Measurements from ENCODE around the gene HMCES. TPM values are rescaled to one million over a fixed set of nuclear protein-coding genes. Genes with fewer than 3 reads are reported as not detected.
"Not testable (repeated sequence)": the region's sequence is repeated elsewhere in the genome, so short reads cannot be mapped to it uniquely, and the experiment has no call there.

Gene HMCES
- total RNA-seq, 2 donors from 2014 or later, result 32.7 to 38.9 TPM

- H3K36me3 ChIP-seq, result no peaks in the 10 kb centered on the region
- H3K4me3 ChIP-seq, result no peak overlapping the region
- DNase-seq (ENCODE audit: low spot score), result no peak
- H3K4me1 ChIP-seq, result no peaks in the 10 kb centered on the region
- no peaks in the 10 kb centered on the region for H3K9me3 ChIP-seq
- no peaks in the 10 kb centered on the region for H3K27me3 ChIP-seq
- no peak overlapping the region for H3K27ac ChIP-seq
- no peak for TF ChIP-seq CTCF (IDR thresholded peaks at IDR 0.05)
Measured at GRCh38 chr3:129336093-129336706, 57.5 kb downstream of the HMCES start.

GRCh38 chr3:129337719-129338118, 59.0 kb downstream of the HMCES start:
- H3K27me3 ChIP-seq; H3K36me3 ChIP-seq; H3K4me1 ChIP-seq; H3K9me3 ChIP-seq; DNase-seq (ENCODE audit: low spot score); H3K27ac ChIP-seq; H3K4me3 ChIP-seq: not testable (repeated sequence)

GRCh38 chr3:129339186-129339585, 60.5 kb downstream of the HMCES start:
- H3K9me3 ChIP-seq; H3K4me1 ChIP-seq; H3K4me3 ChIP-seq; H3K27me3 ChIP-seq; H3K27ac ChIP-seq; DNase-seq (ENCODE audit: low spot score); H3K36me3 ChIP-seq: not testable (repeated sequence)

- DNase-seq (ENCODE audit: low spot score); H3K9me3 ChIP-seq; H3K4me3 ChIP-seq; H3K27ac ChIP-seq; H3K36me3 ChIP-seq; H3K27me3 ChIP-seq: not testable (repeated sequence)
- peaks cover 0 to 14% of the 10 kb centered on the region in 2 donors for H3K4me1 ChIP-seq
Measured at GRCh38 chr3:129339833-129340232, 61.2 kb downstream of the HMCES start.

GRCh38 chr3:129341331-129342141, 62.9 kb downstream of the HMCES start:
- H3K9me3 ChIP-seq, result no peaks in the 10 kb centered on the region
- H3K4me3 ChIP-seq, result no peak overlapping the region
- no peaks in the 10 kb centered on the region for H3K27me3 ChIP-seq
- H3K27ac ChIP-seq, result no peak overlapping the region
- TF ChIP-seq CTCF (IDR thresholded peaks at IDR 0.05), result no peak
- no peak for DNase-seq (ENCODE audit: low spot score)
- H3K4me1 ChIP-seq, result peaks cover 0 to 24% of the 10 kb centered on the region in 2 donors
- no peaks in the 10 kb centered on the region for H3K36me3 ChIP-seq

- peak; percentile 58 to 78 for TF ChIP-seq CTCF (IDR thresholded peaks at IDR 0.05)
- peak overlapping the region; percentile 1 to 40 for H3K4me3 ChIP-seq
- H3K9me3 ChIP-seq, result no peaks in the 10 kb centered on the region
- DNase-seq (ENCODE audit: low spot score), result no peak
- no peaks in the 10 kb centered on the region for H3K27me3 ChIP-seq
- H3K36me3 ChIP-seq, result no peaks in the 10 kb centered on the region
- H3K4me1 ChIP-seq, result peaks cover 0 to 34% of the 10 kb centered on the region in 2 donors
- H3K27ac ChIP-seq, result no peak overlapping the region
Measured at GRCh38 chr3:129343643-129344360, 65.1 kb downstream of the HMCES start.

- Histone ChIP-seq H3K27ac (no peak overlapping the region), H3K4me3 (peak overlapping the region in 1 of 2 donors; percentile 40), H3K27me3 (no peaks in the 10 kb centered on the region), H3K4me1 (peaks cover 0 to 34% of the 10 kb centered on the region in 2 donors), H3K36me3 (no peaks in the 10 kb centered on the region), H3K9me3 (no peaks in the 10 kb centered on the region)
- no peak for TF ChIP-seq CTCF (IDR thresholded peaks at IDR 0.05)
- DNase-seq (ENCODE audit: low spot score), result no peak
Measured at GRCh38 chr3:129344540-129345220, 66.0 kb downstream of the HMCES start.
